Left lung (tissue), 14 donors: ENCODE results near the gene SLC16A14. TPM values are rescaled to one million over a fixed set of nuclear protein-coding genes. Genes with fewer than 3 reads are reported as not detected.
"Not testable (repeated sequence)": the region's sequence is repeated elsewhere in the genome, so short reads cannot be mapped to it uniquely, and the experiment has no call there.

Experiments used
- ATAC-seq: fragments of 200-7000 bp; cut with Tn5 transposase; one replicate; pipeline ENCODE4 v1.9.1; 2020; ENCODE audit warnings: moderate library complexity
- DNase-seq, 4 donors: peaks; one replicate each; pipeline ENCODE4 v3.0.0-alpha.2; 2013 to 2020
- H3K27ac ChIP-seq, 2 donors: fragments of 200-600 bp; sonication (generic) in 1 of 2; one replicate each; pipeline versions ENCODE4 v1.5.0 to v1.8.0; 2020 to 2021
- H3K27me3 ChIP-seq, 2 donors: fragments of 200-600 bp; sonication (generic) in 1 of 2; one replicate each; pipeline versions ENCODE4 v1.5.0 to v1.8.0; 2020 to 2021
- H3K36me3 ChIP-seq, 2 donors: fragments of 200-600 bp; sonication (generic) in 1 of 2; one replicate each; pipeline versions ENCODE4 v1.5.0 to v1.8.0; 2020 to 2021
- H3K4me1 ChIP-seq, 2 donors: fragments of 200-600 bp; one replicate each; pipeline ENCODE4 v1.8.0; 2021
- H3K4me3 ChIP-seq, 2 donors: fragments of 200-600 bp; sonication (generic) in 1 of 2; one replicate each; pipeline versions ENCODE4 v1.5.0 to v1.8.0; 2020 to 2021; ENCODE audit warnings: mild to moderate bottlenecking in 1 of 2
- H3K9me3 ChIP-seq, 2 donors: fragments of 200-600 bp; sonication (generic) in 1 of 2; one replicate each; pipeline versions ENCODE4 v1.5.0 to v1.8.0; 2020 to 2021
- intact Hi-C, 2 donors: fragments of 100-400 bp; cut with DNase I; formaldehyde crosslinking; loops; one replicate each; pipeline versions ENCODE4 v1.11.2 to v1.14.2; 2022
- long read RNA-seq, 12 donors: library from polyadenylated mRNA in 2 of 12; unstranded in 2 of 12; transcript quantifications; one replicate each; pipeline ENCODE4 v2.0.0 and lab custom pipeline, GENCODE V29; 2019 to 2026
- polyA plus RNA-seq, 6 donors: library from polyadenylated mRNA; unstranded; fragments of 120-200 nt; gene quantifications; one replicate each; pipeline ENCODE4 v1.2.1, GENCODE V29; 2013; ENCODE audit not compliant: insufficient read length in 6 of 6
- total RNA-seq, 2 donors: library from RNA; stranded (reverse); fragmentation: NEBNext Ultra II Directional; extraction: Animal tissue kit (Norgen Biotek cat#: 25700); gene quantifications; one replicate each; pipeline ENCODE4 v1.2.1, GENCODE V29; 2021
- TF ChIP-seq, protein P1 (sequence below), 2 donors: fragments of 200-600 bp; sonication (generic) in 1 of 2; IDR thresholded peaks; one replicate each; pipeline versions ENCODE4 v1.5.0 to v1.8.0; 2021; ENCODE audit warnings: antibody characterized with exemption in 2 of 2
- donor health status: DM: no; HTN: yes; CAD: no.
- donor health status: DM: no; HTN: no; CAD: no.

SLC16A14 gene, protein sequence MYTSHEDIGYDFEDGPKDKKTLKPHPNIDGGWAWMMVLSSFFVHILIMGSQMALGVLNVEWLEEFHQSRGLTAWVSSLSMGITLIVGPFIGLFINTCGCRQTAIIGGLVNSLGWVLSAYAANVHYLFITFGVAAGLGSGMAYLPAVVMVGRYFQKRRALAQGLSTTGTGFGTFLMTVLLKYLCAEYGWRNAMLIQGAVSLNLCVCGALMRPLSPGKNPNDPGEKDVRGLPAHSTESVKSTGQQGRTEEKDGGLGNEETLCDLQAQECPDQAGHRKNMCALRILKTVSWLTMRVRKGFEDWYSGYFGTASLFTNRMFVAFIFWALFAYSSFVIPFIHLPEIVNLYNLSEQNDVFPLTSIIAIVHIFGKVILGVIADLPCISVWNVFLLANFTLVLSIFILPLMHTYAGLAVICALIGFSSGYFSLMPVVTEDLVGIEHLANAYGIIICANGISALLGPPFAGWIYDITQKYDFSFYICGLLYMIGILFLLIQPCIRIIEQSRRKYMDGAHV
- 1 to 10 TPM; 3.1 to 5.5 TPM for total RNA-seq
- polyA plus RNA-seq = 10 to 100 TPM in 5 of 6 donors, 1 to 10 TPM in 1; 8.5 to 13.0 (median 11.4) TPM
- long read RNA-seq, donor 1, full-length matches to known transcripts = 6 of 6 reads
- long read RNA-seq, donor 1, partial matches to known transcripts = 0 of 6 reads
- long read RNA-seq, donor 1, other reads (novel, unspliced or antisense) = 0 of 6 reads
- long read RNA-seq, donor 2, full-length matches to known transcripts = 7 of 7 reads
- long read RNA-seq, donor 2, partial matches to known transcripts = 0 of 7 reads
- long read RNA-seq, donor 2, other reads (novel, unspliced or antisense) = 0 of 7 reads
- long read RNA-seq, donor 3, full-length matches to known transcripts = 2 of 2 reads
- long read RNA-seq, donor 3, partial matches to known transcripts = 0 of 2 reads
- long read RNA-seq, donor 3, other reads (novel, unspliced or antisense) = 0 of 2 reads
- long read RNA-seq, donor 4, partial matches to known transcripts = 1 of 2 reads
- long read RNA-seq, donor 4, other reads (novel, unspliced or antisense) = 0 of 2 reads
- long read RNA-seq, donor 5, full-length matches to known transcripts = 4 of 4 reads
- long read RNA-seq, donor 5, partial matches to known transcripts = 0 of 4 reads
- long read RNA-seq, donor 5, other reads (novel, unspliced or antisense) = 0 of 4 reads
- long read RNA-seq, donor 6, full-length matches to known transcripts = 4 of 4 reads
- long read RNA-seq, donor 6, partial matches to known transcripts = 0 of 4 reads
- long read RNA-seq, donor 6, other reads (novel, unspliced or antisense) = 0 of 4 reads
- long read RNA-seq, donor 7, full-length matches to known transcripts = 2 of 2 reads
- long read RNA-seq, donor 7, partial matches to known transcripts = 0 of 2 reads
- long read RNA-seq, donor 7, other reads (novel, unspliced or antisense) = 0 of 2 reads
- long read RNA-seq, donor 8, partial matches to known transcripts = 0 of 1 reads
- long read RNA-seq, donor 8, other reads (novel, unspliced or antisense) = 0 of 1 reads
- long read RNA-seq, donor 9 = 0 reads
- long read RNA-seq, donor 10 = 0 reads
- long read RNA-seq, donor 11, full-length matches to known transcripts = 8 of 8 reads
- long read RNA-seq, donor 11, partial matches to known transcripts = 0 of 8 reads
- long read RNA-seq, donor 11, other reads (novel, unspliced or antisense) = 0 of 8 reads
- long read RNA-seq, donor 12, full-length matches to known transcripts = 3 of 3 reads
- long read RNA-seq, donor 12, partial matches to known transcripts = 0 of 3 reads
- long read RNA-seq, donor 12, other reads (novel, unspliced or antisense) = 0 of 3 reads

- H3K4me3 ChIP-seq = peak within 1 kb of the TSS; percentile 55 to 59
- H3K36me3 ChIP-seq = no peaks in the 10 kb centered on the region
- H3K9me3 ChIP-seq = no peaks in the 10 kb centered on the region
- peak in 2 of 4 donors; percentile 65 to 80 for DNase-seq
- peaks cover 0 to 20% of the 10 kb centered on the region in 2 donors for H3K4me1 ChIP-seq
- H3K27ac ChIP-seq = peak within 1 kb of the TSS; percentile 65 to 80
- peak; percentile 74 for ATAC-seq
- TF ChIP-seq, protein P1, sequence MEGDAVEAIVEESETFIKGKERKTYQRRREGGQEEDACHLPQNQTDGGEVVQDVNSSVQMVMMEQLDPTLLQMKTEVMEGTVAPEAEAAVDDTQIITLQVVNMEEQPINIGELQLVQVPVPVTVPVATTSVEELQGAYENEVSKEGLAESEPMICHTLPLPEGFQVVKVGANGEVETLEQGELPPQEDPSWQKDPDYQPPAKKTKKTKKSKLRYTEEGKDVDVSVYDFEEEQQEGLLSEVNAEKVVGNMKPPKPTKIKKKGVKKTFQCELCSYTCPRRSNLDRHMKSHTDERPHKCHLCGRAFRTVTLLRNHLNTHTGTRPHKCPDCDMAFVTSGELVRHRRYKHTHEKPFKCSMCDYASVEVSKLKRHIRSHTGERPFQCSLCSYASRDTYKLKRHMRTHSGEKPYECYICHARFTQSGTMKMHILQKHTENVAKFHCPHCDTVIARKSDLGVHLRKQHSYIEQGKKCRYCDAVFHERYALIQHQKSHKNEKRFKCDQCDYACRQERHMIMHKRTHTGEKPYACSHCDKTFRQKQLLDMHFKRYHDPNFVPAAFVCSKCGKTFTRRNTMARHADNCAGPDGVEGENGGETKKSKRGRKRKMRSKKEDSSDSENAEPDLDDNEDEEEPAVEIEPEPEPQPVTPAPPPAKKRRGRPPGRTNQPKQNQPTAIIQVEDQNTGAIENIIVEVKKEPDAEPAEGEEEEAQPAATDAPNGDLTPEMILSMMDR (IDR thresholded peaks at IDR 0.05) = no peak
- peaks cover 0 to 18% of the 10 kb centered on the region in 2 donors for H3K27me3 ChIP-seq
- intact Hi-C loops = no loop called here
These were observed at the start of gene SLC16A14 for GRCh38 chr2:230068651-230069055. Gene SLC16A14 (minus strand): TSS chr2:230068924. CDS start chr2:230059352, 9,572 bp downstream.

GRCh38 chr2:230106771-230107170 lies 38.0 kb upstream of the SLC16A14 start:
- DNase-seq = no peak
- Histone ChIP-seq H3K36me3 (no peaks in the 10 kb centered on the region), H3K4me1 (no peaks in the 10 kb centered on the region), H3K27ac (no peak overlapping the region), H3K9me3 (peaks cover 0 to 22% of the 10 kb centered on the region in 2 donors), H3K27me3 (no peaks in the 10 kb centered on the region), H3K4me3 (no peak overlapping the region)
- TF ChIP-seq, protein P1 (IDR thresholded peaks at IDR 0.05) = no peak
- intact Hi-C loops = no loop called here
- no peak for ATAC-seq

GRCh38 chr2:230101967-230102366 lies 33.2 kb upstream of the SLC16A14 start:
- peaks cover 0 to 21% of the 10 kb centered on the region in 2 donors for H3K9me3 ChIP-seq
- H3K27me3 ChIP-seq, H3K4me1 ChIP-seq, intact Hi-C loops, H3K27ac ChIP-seq, H3K36me3 ChIP-seq, DNase-seq, ATAC-seq, H3K4me3 ChIP-seq: not testable (repeated sequence)

DNA sequence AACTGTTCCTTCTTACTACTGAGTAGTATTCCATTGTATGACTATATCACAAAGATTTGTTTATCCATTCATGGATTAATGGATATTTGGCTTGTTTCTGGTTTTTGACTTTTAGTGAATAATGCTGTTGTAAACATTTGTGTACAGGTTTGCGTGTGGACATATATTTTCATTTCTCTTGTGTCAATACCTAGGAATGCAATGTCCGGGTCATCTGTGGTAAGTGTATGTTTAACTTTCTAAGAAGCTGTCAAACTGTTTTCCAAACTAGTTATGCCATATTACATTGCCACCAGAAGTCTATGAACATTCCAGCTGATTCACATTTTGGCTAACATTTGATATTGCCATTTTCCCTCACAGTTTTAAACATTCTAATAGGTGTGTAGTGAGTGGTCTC lies 29.1 kb upstream of the SLC16A14 start:
- ATAC-seq = no peak
- H3K4me3 ChIP-seq = no peak overlapping the region
- no peaks in the 10 kb centered on the region for H3K36me3 ChIP-seq
- TF ChIP-seq, protein P1 (IDR thresholded peaks at IDR 0.05) = no peak
- no peak overlapping the region for H3K27ac ChIP-seq
- no peak for DNase-seq
- H3K9me3 ChIP-seq = peaks cover 0 to 25% of the 10 kb centered on the region in 2 donors
- no peaks in the 10 kb centered on the region for H3K4me1 ChIP-seq
- intact Hi-C loops = no loop called here
- H3K27me3 ChIP-seq = no peaks in the 10 kb centered on the region
